Measurements from ENCODE around the gene TMEM238.
A peak's percentile ranks its signal among the peaks of the same experiment; 100 is the strongest.

The TMEM238 gene

DNA sequence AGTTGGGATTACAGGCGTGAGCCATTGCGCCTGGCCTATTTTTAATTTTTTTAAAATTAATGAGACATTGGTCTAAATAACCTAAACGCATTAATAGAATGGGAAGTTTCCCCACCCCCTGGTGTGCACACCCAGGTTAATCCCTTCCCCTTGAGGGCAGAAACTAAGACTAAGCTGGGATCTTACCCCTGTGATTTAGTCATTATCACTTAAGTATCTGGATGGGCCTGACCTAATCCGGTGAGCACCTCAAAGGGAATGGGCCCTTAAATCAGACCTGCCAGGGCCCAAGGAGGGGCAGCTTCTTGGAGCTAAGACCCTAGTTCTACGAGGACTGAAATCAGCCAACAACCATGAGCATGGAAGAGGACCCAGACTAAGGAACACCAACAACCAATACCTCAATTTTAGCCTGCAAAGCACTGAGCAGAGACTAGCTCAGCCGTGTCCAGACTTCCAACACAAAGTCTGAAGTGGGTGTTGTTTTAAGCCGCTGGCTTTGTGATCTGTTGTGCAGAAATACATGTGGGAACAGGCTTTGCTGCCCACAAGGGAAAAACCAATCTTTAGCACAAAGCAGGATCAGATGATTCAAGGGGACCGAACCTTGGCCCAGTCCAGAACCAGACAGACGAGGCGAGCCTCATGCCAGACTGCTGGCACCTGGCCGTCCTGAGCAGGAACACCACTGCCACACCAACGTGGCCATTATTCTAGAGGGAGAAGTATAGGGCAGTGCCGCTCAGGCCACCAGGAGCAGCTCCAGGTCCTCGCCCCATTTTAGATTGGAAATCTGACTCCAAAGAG, 16.4 kb upstream of the TMEM238 start:
- no peak for DNase-seq

DNA sequence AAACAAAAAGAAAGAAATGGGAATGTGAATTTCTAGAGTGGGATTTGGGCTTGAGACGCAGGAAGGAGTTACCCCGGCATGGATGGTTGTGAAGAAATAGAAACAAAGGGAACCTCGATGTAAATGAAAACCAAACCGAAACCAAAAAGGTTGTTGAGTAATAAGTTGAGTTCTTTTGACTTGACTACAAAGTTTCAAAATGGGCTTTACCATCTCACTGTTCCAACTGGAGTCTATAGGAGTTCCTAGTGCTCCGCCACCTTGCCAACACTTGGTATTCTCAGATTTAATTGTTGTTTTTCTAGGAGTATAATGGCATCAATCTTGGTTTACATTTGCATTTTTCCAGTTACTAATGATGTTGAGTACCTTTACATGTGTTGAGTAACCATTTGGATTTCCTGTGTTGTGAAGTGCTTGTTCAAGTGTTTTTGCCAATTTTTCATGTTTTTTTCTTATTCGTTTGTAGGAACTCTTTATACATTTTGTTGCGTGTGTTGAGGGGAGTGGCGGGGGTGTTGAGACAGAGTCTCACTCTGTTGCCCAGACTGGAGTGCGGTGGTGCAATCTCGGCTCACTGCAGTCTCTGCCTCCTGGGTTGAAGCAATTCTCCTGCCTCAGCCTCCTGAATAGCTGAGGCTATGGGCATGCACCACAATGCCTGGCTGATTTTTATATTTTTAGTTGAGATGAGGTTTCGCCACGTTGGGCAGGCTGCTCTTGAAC, 14.3 kb upstream of the TMEM238 start:
- no peak for DNase-seq

- no peak for DNase-seq
These were observed 9.0 kb upstream of the TMEM238 start for GRCh38 chr19:55392820-55393761.

DNA sequence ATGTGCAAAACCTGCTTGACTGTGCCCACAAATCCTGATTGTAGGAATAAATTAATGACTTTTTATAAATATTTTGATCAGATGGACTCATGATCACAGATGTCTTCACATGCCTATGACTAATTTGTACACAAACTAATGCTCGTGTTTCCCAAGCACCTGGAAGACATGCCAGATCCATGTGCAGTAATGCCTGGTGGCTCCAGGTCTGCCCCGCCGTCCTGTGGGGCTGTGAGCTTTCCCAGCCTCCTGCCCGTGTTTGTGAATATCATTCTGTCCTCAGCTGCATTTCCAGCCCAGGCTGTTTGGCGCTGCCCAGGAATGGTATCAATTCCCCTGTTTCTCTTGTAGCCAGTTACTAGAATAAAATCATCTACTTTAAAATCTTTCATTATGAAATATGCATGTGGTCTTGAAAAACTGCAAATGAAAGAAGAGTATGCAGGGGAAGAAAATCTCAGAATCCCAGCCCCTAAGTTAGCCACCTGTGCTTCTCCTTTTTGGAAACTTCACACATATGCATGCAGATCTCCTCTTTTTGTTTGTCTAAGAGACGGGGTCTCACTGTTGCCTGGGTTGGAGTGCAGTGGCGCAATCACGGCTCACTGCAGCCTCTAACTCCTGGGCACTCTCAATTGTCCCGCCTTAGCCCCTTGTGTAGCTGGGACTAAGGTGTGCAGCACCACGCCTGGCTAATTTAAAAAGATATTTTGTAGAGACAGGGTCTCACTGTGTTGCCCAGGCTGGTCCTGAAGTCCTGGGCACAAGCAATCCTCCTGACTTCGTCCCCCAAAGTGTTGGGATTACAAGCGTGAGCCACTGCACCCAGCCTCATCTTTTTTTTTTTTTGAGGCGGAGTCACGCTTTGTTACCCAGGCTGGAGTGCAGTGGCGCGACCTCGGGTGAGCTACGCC, 7.9 kb upstream of the TMEM238 start:
- no peak for DNase-seq

DNA sequence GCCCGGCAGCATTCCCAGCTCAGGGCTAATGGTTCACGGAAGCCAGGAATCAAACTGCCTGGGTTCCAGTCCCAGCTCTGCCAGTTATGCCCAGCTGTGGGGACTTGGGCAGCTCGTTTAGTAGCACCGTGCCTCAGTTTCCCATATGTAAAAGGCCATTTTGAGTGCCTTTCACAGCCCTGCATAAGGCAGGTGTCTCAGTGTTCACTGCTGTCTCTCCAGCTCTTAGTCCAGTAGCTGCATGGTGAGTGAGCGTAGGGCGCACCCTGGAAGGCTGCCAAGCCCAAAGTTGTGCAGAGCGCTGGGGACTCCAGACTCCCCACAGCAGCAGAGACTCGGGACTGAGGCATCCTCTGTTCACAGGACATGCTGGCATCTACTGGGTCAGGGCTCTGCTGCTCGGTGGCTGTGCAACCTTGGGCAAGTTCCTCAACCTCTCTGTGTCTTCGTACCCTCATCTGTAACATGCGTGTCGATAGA, 7.1 kb upstream of the TMEM238 start:
- no peak for DNase-seq

- DNase-seq = no peak
These were observed 6.4 kb upstream of the TMEM238 start for GRCh38 chr19:55390461-55390880.

- no peak for DNase-seq
These were observed 5.6 kb upstream of the TMEM238 start for GRCh38 chr19:55389386-55390317.

DNA sequence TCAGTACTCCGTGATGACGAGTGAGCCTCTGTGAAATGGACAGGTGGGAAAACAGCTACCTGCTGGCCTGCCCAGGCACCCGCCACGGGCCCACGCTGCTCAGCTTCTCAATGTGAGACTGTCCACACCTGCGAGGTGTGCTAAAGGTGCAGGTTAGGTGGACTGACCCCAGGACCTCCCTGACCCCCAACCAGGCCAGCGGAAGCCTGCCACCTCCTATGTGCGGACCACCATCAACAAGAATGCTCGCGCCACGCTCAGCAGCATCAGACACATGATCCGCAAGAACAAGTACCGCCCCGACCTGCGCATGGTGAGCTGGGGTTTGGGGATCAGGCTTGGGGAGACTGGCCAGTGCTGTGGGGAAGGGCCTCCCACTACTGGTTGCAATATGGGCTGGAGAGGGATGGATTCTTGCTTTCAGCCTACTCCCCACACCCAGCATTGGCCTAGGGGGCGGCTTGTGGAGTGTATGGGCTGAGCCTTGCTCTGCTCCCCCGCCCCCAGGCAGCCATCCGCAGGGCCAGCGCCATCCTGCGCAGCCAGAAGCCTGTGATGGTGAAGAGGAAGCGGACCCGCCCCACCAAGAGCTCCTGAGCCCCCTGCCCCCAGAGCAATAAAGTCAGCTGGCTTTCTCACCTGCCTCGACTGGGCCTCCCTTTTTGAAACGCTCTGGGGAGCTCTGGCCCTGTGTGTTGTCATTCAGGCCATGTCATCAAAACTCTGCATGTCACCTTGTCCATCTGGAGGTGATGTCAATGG, 3.8 kb upstream of the TMEM238 start:
- DNase-seq = no peak

GRCh38 chr19:55386493-55386971, 2.4 kb upstream of the TMEM238 start:
- no peak for DNase-seq

DNA sequence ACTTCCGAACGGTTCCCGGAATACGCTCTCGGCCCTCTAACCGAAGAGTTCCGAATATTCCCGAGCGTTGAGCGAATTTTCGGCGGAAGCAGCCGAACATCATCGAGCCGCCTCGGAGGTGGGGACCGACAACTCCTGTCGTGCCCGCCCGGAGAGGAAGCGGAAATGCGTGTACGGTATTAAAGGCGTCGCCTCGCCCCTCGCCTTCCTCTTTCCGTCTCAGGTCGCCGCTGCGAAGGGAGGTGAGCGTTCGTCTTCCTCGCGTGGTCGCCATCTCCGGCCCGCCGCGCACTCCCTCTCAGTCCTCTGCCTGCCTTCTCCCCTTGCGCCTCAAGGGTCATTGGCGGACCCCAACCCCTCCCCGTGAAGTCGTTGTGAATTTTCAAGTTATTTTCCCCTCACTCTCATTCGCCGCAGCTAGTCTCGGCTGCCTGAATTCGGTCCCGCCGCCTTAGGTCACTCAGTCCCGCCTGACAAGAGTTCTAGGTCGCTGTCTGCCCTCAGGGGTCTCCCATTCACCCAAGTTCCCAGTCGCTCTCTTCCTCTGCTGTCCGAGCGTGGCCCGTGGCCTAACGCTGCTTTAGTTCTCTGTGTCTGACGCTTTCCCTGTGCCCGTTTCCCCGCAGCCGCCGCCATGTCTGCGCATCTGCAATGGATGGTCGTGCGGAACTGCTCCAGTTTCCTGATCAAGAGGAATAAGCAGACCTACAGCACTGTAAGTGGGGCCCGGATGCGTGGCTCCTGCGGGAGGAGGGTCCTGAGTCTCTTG, 1.8 kb upstream of the TMEM238 start, which contains the start of gene RPL28:
TSS of gene RPL28 (plus strand) at position 209 of the 769 bp plus-strand sequence. CDS start at position 635, 426 bp downstream.
- peak; percentile 98 for DNase-seq

GRCh38 chr19:55384920-55385723, 1.0 kb upstream of the TMEM238 start:
- DNase-seq = peak; percentile 95

DNA sequence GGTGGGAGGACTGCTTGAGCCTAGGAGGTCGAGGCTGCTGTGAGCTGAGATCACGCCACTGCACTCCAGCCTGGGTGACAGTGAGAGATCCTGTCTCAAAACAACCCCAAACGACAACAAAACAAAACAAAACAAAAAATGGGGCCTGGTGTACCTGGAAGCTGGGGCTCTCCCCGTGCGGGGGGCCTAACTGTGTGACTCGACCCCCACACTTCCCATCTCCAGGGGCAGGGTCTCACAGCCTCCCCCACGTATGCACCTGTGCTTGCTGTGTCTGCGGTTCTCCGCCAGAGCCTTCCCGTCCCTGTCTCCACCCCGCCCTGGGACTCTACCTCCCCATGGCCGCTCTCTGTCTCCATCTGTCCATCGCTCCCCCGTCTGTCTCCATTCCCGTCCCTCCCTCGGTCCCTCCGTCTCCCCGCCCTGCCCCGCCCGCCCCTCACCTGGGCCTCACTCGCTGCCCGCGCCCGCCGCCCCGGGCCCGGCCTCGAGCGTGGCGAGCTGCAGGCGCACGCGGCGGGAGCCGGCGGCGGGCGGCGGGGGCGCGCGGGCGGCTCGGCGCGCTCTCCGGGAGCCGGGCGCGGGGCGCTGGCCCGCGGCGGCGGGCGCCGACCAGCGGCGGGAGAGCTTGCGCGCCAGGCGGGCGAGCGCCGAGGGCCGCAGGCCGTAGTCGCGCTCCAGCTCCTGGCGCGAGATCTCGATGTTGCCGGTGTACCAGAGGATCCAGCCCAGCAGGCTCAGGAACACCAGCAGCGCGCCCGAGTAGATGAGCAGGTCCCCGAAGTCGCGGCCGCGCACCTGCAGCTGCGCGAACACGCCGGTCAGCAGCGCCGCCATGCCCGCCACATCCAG, 587 bp downstream of the TMEM238 start:
- DNase-seq = peak; percentile 67

DNA sequence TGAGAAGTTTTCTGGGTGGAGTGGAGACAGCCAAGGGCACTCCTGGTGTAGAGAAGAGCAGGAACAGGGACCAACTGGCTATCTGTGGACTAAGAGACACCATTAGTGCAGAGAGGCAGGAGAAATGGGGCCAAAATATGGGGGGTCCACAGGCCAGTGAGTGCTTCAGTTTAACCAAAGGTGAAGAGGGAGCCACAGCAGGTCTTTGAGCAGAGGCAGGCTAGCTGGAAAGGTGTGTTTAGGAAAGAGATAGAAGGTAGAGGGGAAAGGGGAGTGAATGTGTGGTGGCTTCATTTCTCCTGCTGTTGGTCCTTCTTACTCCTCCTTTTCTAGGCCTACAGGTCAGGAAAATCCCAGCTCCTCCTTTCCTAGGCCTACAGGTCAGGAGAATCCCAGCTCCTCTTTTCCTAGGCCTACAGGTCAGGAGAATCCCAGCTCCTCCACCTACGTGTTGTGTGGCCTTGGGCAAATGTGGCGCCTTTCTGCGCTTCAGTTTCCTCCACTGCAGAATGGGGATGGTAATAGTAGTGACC, 1.5 kb downstream of the TMEM238 start:
- no peak for DNase-seq

DNA sequence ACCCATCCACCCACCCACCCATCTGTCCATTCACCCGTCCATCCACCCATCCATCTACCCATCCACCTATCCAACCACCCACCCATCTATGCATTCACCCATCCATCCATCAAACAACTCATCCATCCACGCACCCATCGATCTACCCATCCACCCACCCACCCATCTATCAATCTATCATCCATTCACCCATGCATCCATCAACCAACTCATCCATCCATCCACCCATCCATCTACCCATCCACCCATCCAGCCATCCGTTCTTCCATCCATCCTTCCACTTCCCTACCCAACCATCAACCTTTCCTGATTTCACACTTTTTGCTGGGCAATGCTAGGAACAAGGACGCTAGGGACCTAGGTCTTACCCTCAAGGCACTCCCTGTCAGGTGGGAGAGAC, 2.1 kb downstream of the TMEM238 start:
- DNase-seq = no peak

GRCh38 chr19:55379174-55379573, 4.9 kb downstream of the TMEM238 start:
- no peak for DNase-seq

DNA sequence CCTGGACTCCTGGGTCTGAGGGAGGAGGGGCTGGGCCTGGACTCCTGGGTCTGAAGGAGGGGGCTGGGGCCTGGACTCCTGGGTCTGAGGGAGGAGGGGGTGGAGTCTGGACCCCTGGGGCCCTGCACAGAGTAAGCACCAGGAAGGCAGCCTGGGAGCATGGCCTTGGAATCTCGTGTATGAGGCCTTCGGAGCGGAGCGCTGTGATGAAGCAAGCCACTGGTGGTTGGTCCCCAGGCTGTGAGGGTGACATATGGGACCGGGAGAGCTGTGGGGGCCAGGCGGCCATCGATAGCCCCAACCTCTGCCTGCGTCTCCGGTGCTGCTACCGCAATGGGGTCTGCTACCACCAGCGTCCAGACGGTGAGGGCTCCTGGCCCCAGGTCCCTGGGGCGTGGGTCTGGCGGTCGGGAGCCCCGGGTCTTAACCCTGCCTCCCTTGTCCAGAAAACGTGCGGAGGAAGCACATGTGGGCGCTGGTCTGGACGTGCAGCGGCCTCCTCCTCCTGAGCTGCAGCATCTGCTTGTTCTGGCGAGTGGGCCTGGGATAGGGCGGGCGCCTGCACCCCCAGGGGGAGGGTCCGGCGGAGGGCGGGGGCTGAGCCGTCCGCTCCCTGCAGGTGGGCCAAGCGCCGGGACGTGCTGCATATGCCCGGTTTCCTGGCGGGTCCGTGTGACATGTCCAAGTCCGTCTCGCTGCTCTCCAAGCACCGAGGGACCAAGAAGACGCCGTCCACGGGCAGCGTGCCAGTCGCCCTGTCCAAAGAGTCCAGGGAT, 6.5 kb downstream of the TMEM238 start:
- DNase-seq = no peak
